Hematopoietic multipotent progenitor cell treated with erythropoietin and hydrocortisone succinate and interleukin-3 and kit ligand, for 17 days (in vitro differentiated cells): Measurements from ENCODE around the gene FBLL1.
"Not testable (repeated sequence)": the region's sequence is repeated elsewhere in the genome, so short reads cannot be mapped to it uniquely, and the experiment has no call there.

ENCODE experiments used
- DNase-seq: peaks from one replicate; pipeline ENCODE4 v3.0.0-alpha.2; 2015; ENCODE audit warnings: low spot score

FBLL1 gene

DNA sequence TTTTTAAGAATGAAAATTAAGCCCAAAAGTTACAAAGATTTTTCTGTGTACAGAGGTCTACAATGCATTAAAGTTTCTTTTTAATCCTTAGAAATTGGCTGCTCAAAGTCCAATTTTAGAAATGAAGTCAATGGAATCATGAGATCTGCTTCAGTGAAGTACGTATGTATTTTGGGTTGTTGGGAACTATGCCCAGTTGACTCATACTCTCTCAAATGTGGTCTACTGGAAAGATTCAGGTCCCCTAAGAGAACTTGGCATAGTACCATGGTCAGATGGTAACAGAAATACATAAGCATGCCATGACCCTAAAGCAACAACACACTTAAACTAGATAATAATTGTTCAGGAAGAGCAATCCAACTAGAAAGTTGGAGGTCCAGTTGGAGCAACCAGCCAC is 23.0 kb downstream of the FBLL1 start:
- no peak for DNase-seq

DNA sequence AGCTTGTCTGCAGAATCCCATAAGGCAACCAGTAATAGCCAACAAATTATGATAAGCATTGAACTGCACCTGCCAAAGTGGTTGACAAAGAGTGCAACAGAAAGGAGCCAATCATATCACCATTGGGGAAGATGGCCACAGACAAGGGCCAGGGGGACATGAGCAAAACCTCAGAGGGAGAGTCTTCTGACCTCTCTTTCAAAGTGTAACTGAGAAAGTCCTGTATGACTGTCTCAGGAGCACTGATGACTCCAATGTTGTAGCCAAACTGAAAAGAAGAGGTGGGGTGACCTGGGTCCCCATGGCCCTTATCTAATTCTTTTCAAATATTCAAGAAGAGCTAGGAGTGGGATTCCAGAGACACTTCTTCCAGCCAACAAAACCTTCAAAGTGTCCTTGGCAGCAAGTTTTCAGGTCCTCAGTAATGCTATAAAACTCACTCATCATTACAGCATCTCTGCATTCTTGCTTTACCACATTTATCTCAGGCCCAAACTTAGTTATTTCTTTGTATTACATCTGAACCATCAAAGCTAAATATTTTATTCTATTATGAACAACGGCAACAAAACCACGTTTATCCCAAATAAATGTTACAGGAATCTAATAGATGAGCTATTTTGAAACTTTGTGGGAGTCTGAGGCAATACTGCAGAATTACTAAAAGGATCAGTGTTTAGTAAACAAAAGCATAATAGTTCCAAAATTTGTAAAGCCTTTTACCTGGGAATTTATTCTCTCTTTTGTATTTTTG is 24.4 kb downstream of the FBLL1 start:
- no peak for DNase-seq

DNA sequence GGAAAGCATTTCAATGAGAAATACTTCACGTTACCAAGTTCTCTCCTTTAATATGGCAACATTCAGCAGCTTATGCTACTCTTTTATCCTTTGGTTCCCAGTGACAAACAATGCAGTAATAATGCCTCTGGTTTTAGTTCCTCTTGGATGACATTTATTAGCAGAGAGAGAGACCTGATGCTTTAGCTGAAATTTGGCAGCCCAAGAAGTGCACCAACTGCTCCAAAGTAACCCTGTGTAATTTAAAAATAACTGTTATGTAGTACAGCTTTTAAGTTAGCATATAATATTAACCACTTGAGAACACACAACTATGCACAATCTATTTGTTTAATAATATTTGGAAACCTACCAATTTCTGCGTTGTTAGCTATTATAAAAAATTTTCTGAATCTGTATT is 28.3 kb downstream of the FBLL1 start:
- no peak for DNase-seq

GRCh38 chr5:168562279-168562678 is 33.2 kb downstream of the FBLL1 start:
- DNase-seq: no peak

DNA sequence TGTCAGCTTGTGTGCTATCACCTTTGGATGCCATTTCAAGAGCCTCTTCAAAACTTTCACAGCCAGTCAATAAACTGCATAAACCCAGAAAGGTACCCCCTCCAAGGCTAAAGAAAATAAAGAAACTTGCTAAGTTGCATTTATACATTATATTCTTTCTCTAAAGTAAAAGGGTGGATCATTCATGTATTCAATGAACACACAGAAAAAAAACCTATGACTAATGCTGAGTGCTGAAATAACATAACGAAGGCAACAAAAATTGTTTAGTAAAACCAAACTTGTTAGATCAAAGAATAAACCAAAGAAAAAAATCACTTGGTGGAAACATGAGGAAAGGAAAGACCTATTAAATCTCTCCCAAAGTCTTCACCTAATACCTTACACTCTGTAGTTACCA is 34.9 kb downstream of the FBLL1 start:
- no peak for DNase-seq

DNA sequence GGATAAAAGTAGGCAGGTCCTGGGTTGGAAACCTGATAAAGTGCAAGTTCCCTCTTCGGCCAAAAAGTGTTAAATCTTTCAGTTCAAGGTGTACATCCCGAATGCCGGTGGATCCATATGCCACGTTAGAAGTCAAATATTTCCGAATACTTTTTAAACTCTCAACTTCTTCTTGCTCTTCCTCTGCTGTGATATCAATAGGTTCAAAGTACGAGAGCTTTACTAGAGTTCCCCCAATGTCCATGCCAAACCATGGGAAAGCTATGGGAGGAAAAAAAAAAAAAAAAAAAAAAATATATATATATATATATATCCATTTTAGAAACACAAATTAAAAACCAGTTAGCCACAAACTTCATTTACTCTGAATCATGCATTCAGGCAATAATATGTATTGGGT is 39.6 kb downstream of the FBLL1 start:
- no peak for DNase-seq

DNA sequence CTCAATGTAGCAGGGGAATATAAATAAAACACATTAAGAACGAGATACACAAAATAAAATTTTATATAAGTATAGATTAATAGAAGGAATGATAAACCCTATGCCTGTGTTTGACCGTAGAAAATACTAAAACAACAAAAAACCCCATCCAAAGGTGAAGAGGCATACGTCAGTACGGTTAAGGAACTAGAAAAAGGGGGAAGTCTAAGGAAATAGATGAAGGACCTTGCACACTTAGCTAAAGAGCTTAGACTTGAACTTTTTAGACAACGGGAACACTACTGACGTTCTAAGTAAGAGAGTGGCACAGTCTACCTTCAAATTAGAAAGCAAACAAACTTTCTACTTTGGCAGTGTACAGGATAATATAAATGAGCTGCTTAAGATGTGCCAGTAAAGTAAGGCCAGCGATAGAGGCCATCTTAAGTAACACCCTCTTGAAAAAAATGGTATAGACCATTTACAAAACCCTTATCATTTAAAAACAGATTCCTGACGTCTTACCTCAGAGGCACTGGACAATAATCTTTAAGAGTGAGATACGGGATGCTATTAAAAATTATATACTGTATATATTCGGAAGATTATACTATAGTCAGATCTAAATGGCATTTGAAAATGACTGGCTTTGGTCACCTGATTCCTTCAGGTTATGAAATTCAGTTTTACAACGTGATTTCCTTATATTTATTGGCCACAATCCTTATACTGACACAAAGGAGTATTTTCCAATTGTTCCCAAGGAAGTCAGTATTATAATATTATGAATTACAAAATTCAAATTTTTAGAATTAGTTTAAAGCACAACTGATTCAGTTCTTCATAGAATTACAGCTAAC is 41.6 kb downstream of the FBLL1 start:
- DNase-seq: peak; percentile 59

DNA sequence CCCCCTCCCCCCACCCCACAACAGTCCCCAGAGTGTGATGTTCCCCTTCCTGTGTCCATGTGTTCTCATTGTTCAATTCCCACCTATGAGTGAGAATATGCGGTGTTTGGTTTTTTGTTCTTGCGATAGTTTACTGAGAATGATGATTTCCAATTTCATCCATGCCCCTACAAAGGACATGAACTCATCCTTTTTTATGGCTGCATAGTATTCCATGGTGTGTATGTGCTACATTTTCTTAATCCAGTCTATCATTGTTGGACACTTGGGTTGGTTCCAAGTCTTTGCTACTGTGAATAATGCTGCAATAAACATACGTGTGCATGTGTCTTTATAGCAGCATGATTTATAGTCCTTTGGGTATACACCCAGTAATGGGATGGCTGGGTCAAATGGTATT is 44.6 kb downstream of the FBLL1 start:
- not testable (repeated sequence) for DNase-seq

DNA sequence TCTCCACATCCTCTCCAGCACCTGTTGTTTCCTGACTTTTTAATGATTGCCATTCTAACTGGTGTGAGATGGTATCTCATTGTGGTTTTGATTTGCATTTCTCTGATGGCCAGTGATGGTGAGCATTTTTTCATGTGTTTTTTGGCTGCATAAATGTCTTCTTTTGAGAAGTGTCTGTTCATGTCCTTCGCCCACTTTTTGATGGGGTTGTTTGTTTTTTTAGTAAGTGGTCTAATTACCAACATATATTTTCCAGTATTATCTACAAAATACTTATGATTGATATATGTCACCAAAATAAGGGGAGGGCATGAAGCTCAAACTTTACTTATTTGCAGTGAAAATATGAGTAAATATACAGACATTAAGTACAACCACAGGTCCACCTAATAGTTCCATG is 45.1 kb downstream of the FBLL1 start:
- DNase-seq: not testable (repeated sequence)

DNA sequence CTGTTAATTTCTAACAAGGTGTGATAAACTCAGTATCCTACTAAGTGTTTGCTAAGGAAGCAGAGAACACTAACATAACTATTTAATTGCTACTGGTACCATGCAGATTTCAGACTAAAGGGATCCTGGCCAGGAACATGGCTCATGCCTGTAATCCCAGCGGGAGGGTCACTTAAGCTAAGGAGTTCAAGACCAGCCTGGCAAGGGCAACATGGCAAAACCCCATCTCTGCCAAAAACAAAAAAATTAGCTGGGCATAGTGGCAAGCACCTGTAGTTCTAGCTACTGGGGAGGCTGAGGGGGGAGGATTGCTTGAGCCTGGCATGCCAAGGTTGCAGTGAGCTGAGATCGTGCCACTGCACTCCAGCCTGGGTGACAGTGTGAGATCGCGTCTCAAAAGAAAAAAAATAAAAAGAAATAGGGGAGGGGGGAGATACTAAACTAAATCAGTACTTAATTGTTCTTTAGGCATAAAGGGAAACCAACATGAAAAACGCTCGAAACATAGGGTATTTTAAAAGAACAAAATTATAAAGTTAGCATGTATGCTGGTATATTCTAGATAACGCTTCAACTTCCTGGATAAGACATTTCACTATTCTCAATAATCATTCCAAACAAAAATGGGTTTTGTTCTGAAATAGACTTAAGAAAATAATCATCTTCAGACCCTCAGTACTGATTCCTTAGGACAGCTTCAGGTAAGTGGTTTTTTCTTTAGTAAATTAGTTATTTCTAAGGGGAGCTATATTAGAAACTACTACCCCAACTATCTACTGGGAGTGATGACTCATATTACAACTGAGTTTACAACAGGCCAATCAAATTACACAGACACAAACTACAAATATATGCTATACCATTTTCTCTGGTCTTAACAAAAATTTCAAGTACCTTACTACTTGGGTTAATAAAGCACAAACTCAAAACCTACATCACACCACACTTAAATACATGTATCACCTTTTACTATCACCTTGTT is 46.6 kb downstream of the FBLL1 start:
- peak; percentile 25 for DNase-seq

- no peak for DNase-seq
Observed at GRCh38 chr5:168578006-168578405, 48.9 kb downstream of the FBLL1 start.

GRCh38 chr5:168578538-168579487 is 49.7 kb downstream of the FBLL1 start, which contains the start of gene PANK3:
PANK3 (minus strand) TSS chr5:168579368; CDS start chr5:168579283, 85 bp downstream.
- peak; percentile 54 for DNase-seq

DNA sequence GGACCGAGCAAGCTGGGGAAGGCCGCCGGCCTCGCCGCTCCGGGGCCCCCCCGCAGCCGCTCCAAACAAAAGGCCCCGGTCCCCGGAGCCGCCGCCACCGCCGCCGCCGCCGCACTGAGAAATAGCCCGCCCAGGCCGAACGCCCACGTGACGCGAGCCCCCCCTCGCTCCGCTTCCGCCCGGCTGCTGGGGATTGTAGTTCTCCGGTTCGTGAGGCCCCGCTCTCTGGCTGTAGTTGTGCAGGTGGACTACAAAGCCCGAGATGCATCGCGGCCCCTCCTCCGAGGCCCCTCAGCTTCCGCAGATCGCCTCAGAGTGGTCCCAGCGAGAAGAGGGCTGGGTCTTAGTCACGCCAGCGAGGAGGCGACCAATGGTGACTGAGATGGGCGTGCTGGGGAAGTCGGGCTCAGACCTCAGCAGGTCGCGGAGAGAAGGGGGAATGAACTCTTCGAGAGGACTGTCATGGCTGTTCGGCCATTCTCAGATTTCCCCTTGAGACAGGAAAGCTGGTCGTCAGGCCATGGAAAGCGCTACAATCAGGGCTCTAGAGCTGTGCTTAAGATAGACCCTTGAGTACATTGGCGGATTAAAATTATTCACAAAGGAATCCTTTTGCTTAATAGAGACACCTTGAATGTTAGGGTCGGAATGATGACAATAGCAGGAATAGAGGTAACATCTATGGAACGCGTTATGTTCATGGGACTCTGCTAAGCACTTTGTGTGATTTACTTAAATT is 50.6 kb downstream of the FBLL1 start:
- DNase-seq: peak; percentile 94

GRCh38 chr5:168580227-168580508 is 51.1 kb downstream of the FBLL1 start:
- DNase-seq: no peak
